Hepatic stellate cell (primary cell): ENCODE results near the gene TSR3.

Experiments
- DNase-seq: peaks from one replicate; pipeline ENCODE4 v3.0.0; 2011; ENCODE audit warnings: low spot score

Gene TSR3

DNA sequence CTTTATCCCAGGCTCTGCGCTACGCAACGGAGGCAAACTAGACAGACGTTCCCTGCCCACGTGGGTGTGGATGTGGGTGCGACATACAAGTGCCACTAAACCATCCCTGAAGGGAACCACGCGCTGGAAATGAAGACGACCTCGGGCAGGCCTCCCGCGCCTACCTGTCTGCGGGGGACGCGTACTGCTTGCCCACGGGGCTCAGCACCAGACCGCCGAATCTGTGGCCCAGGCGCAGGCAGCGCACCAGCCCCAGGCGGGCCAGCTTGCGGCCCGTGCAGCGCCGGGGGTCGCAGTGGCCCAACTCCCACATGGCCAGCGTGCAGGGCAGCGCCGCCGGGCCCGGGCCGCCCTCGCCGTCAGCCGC is 480 bp downstream of the TSR3 start:
- no peak for DNase-seq

DNA sequence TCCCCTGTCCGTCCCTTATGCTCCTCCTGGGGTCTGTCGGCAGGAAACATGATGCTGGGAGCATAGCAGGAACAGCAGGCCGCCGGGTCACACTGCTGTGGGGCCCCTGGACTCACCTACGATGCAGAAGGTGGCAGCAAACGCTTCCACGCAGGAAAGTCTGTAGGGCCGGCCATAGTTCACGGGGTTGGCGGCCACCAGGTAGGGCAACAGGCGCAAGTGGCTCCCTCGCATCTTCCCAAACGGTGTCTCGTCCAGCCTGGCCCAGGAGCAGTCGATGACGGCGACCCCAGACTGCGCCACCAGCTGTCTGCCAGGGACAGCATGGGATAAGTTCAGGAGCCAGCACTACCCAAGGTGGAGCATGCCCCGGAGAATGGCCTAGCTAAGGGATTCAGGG is 987 bp downstream of the TSR3 start:
- no peak for DNase-seq

DNA sequence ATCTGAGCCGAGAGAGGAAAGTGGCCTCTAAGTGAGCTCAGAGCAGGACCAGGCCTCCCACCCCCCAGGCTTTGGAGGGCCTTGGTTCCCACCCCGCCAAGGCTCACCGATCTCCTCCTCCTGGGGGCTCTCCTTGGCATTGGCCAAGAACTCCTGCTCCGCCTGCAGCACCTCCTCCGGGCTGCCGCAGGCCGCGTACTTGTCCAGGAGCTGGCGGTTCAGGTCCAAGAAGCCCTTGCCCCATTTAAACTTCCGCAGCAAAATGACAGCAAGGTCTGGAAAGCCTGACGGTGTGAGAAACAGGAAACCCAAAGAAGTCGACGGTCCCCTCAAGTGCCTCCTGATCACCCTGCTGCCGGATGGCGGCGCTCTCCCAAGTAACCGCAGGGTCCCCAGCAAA is 1.7 kb downstream of the TSR3 start:
- no peak for DNase-seq

DNA sequence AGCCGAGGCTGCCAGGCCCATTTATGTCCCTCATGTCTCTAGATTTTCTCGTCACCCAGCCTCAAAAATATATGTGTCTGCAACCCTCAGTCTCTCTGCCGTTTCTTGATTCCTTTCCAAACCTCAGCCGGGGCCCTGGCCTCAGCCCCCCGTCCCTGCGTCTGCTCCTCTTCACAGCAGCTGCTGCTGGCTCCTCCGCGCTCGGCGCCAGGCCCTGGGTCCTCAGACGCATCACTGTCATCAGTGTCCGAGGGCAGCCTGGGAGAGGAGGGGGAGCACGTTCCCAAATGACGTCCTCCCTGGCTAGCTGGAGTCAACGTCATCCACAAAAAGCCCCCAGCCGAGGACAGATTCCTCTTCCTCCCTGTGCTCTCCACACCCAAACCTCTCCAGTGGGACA is 2.3 kb downstream of the TSR3 start:
- no peak for DNase-seq

DNA sequence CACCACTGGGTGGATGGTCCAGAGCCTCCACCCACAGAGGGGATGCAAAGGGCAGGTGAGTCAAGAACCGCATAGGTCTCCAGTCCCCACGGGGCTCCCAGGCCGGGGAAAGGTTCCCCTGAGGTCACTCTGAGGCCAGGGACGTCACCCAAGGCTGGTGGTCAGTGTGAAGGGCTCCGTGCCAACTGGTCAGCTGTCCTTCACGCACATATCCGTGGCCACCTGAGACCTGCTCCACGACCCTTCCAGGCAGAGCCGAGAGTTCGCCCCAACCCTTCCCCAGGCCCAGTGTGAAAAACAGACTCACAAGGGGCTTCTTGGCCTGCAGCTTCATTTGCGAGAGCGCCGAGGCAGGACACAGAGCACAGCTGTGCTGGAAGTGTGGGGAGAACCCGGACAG is 2.8 kb downstream of the TSR3 start:
- no peak for DNase-seq

DNA sequence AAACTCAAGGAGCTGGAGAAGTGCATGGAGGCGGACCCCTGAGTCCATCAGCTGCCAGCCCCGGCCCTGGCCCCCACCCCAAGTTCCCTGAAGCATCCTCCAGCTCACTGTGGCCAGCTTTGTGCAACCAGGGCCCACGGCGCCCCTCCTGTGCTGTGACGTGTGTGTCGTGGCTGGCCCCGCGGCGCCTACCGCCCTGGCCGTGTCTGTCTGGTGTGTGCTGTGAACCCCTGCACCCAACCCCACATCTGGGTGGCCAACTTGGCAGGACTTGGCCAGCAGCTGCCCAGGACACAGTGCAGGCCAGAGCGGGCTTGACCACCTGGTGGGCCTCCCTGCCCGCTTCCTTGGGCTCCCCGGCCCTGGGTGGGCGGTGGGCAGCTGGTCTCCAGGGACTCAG is 3.2 kb downstream of the TSR3 start:
- DNase-seq: no peak

DNA sequence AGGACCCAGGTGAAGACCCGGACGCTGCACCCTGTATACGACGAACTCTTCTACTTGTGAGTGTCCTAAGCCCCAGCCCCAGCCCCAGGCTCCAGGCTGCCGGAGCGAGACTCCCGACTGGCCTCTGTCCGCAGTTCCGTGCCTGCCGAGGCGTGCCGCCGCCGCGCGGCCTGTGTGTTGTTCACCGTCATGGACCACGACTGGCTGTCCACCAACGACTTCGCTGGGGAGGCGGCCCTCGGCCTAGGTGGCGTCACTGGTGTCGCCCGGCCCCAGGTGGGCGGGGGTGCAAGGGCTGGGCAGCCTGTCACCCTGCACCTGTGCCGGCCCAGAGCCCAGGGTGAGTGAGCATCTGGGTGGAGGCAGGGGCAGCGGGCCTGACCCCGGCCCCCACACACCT is 3.7 kb downstream of the TSR3 start:
- DNase-seq: no peak

DNA sequence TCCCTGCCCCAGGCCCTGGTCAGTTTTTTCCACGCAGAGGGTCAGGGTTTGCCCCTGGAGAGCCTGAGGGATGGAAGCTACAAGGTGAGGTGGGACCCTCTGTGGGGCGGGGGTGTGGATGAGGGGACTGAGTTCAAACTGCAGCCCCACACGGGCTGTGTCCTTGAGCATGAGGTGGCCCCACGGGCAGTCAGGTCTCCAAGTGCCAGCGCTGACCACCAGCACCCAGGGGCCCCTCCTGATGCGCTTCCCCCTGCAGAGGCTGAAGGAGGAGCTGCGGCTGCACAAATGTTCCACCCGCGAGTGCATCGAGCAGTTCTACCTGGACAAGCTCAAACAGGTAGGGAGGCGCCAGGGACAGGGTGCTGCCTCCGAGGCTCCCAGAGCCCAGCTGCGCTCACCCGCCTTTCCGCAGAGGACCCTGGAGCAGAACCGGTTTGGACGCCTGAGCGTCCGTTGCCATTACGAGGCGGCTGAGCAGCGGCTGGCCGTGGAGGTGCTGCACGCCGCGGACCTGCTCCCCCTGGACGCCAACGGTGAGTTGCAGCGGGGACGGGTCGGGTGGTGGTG is 4.3 kb downstream of the TSR3 start:
- DNase-seq: no peak

DNA sequence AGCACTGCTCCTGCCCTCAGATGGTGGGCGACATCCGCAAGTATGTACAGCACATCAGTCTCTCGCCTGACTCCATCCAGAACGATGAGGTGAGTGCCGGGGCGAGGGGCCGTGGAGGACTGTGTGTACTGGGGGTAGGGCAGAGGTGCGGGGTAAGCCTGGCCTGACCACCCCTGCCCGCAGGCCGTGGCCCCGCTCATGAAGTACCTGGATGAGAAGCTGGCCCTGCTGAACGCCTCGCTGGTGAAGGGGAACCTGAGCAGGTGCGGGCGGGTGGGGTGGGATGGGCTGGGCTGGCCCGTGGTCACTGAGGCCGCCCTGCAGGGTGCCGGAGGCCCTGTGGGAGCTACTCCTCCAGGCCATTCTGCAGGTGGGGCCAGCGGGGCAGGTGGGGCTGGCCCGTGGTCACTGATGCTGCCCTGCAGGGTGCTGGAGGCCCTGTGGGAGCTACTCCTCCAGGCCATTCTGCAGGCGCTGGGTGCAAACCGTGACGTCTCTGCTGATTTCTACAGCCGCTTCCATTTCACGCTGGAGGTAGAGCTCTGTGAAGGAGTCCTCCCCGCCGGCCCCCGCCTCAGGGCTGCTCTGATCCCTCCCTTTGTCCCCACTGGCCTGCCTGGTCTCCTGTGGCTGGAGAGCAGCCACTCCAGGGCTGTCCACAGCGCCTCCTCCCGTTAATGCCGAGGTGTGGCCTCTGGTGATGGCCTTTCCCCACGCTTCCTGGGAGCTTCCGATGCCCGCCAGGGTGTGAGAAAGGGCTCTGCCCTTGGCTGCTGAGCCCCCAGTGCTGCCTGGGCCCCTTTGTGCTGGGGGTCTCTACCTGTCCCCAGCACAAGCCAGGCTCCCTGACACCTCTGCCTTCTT is 5.0 kb downstream of the TSR3 start:
- peak; percentile 47 for DNase-seq

DNA sequence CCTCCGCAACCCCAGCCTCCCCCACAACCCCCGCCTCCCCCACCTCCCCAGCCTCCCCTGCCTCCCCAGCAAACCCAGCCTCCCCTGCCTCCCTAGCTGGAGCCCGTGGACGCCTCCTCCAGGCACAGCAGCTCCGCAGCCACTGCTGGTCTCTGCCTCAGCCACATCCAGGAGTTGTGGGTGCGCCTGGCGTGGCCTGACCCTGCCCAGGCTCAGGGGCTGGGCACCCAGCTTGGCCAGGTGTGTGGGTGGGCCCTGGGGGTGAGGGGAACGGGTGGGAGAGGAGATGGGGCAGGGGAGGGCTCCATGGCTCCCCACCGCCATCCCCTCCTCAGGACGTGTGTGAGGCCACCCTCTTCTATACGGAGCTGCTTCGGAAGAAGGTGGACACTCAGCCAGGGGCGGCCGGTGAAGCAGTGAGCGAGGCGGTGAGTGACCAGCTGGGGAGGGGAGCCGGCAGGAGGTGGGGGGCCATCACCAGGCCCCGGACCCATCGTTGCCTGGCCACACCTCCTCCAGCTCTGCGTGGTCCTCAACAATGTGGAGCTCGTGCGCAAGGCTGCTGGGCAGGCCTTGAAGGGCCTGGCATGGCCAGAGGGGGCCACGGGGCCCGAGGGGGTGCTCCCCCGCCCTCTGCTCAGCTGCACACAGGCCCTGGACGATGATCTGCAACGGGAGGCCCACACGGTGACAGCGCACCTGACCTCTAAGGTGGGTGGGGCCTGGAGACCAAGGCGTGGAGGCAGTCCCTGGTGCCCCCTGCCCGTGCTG is 5.8 kb downstream of the TSR3 start:
- no peak for DNase-seq

DNA sequence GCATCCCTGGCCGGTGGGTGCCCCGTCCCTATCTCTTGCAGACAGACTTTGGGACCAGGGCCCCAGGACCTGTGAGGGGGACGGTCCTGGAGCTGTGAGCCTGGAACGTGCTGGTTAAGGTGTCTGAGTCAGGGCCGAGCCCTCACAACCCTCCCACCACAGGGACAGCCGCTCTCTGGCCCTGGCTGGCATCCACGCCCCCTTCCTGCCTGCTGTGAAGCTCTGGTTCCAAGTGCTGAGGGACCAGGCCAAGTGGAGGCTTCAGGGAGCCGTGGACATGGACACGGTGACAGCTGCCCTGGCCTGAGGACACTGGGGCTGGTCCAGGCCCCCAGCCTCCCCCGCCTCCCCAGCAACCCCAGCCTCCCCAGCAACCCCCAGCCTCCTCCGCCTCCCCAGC is 6.6 kb downstream of the TSR3 start:
- no peak for DNase-seq

DNA sequence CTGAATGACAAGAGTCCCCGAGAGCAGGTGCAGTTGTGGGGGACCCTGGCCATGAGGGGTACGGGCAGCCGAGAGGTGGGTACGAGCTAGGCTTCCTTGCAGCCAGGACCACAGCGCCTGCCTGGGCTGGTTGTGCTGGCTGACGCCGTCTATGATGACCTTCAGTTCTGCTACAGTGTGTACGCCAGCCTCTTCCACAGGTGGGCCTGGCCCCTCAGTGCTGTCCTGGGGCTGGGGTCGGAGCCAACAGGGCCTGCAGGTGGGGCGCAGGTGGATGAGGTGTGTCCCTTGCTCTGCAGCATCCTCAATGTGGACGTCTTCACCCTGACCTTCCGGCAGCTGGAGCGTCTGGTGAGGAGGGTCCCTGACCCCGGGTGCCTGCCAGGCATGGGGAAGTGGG is 7.2 kb downstream of the TSR3 start:
- DNase-seq: no peak

DNA sequence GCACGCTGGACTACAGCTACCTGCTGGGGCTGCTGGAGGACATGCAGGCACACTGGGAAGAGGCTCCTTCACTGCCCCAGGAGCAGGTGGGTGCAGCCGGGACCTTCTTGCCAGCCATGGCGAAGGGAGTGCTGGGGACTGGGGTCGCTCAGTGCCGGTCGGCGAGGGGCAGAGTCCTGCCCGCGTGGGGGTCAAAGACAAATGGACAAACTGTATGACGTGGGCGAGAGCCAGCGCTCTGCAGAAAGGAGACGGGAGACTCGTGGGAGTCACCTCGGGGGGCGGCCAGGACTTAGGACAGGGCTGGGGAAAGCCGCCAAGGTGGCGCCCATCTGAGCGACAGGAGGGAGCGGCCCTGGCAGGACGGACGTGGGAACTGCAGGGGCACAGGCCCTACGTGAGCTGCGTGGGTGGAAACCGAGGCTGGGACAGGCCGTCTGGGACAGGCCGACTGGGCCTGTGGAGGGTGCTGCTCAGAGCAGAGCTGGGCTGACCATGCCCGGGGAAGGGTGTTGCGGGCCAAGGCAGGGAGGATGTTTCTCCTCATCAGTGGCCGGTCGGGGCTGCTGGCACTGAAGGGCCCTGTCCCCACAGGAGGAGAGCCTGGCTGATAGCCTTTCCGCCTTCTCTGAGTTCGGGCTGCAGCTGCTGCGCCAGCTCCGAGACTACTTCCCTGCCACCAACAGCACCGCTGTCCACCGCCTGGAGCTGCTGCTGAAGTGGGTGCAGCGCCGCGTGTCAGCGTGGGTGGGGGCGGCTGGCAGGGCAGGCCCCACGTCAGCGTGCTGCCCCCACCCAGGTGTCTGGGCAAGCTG is 8.0 kb downstream of the TSR3 start:
- DNase-seq: no peak

DNA sequence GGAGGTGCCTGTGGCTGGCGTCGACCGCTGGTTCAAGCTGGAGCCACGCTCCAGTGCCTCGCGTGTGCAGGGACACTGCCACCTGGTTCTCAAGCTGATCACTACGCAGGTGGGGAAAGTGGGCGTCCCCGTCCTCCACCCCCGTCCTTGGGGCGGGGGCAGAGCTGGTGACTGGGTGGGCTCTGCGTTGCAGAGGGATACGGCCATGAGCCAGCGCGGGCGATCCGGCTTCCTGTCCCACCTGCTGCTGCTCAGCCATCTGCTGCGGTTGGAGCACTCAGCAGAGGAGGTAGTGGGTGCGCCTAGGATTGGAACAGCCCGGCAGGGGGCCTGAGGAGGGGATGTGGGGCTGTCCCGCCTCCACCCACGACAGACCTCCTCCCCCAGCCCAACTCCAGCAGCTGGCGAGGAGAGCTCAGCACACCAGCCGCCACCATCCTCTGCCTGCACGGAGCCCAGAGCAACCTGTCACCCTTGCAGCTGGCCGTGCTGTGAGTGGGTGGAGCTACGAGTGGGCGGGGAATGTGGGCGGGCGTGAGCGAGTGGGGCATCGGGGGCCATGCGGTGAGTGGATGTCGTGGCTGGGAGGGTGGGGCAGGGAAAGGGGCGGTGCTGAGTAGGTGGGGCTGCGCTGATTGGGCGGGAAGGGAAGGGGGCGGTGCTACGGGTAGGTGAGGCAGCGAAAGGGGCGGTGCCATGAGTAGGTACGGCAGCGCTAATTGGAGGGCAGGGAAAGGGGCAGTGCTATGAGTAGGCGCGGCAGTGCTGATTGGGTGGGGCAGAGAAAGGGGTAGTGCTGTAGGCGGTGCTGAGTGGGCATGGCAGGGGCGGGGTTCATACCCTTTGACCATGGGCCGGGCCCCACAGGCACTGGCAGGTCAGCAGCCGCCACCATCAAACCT is 8.9 kb downstream of the TSR3 start:
- DNase-seq: peak; percentile 82

DNA sequence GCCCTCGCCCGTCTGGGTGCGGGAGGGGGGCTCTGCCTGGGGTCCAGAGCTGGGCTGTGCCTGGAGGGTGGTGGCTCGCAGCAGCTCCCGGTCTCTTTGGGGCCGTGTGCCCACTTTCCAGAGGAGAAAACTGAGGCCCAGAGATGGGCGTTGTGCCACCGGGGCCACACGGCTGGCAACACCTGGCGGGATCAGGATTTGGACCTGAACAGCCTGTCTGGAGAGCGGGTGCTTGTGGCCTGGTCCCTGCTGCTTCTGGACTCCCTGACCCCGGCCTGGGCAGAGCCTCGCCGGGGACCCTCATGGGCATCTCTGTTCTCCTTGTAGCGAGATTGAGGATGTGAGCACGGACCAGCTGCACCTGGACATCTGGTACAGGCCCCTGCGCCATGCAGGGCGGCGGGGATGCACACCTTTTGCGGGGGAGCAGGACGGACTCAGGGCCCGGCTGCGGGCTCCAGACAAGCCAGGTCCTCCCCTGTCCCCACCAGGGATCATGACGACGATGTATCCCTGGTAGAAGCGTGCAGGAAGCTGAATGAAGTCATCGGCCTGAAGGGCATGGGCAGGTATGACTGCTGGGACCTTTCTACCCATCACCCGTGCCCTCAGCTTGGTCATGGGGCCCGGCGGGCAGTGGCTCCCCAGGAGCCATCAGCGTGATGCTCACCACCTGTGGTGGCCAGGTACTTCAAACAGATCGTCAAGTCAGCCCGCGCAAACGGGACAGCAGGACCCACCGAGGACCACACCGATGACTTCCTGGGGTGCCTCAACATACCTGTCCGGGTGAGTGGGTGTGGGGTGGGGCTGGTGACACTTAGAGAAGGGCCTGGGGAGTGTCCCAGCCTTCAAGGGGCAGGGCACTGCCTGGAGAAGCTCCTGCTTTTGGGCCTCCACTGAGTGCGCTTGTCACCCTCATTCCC is 9.9 kb downstream of the TSR3 start:
- no peak for DNase-seq

DNA sequence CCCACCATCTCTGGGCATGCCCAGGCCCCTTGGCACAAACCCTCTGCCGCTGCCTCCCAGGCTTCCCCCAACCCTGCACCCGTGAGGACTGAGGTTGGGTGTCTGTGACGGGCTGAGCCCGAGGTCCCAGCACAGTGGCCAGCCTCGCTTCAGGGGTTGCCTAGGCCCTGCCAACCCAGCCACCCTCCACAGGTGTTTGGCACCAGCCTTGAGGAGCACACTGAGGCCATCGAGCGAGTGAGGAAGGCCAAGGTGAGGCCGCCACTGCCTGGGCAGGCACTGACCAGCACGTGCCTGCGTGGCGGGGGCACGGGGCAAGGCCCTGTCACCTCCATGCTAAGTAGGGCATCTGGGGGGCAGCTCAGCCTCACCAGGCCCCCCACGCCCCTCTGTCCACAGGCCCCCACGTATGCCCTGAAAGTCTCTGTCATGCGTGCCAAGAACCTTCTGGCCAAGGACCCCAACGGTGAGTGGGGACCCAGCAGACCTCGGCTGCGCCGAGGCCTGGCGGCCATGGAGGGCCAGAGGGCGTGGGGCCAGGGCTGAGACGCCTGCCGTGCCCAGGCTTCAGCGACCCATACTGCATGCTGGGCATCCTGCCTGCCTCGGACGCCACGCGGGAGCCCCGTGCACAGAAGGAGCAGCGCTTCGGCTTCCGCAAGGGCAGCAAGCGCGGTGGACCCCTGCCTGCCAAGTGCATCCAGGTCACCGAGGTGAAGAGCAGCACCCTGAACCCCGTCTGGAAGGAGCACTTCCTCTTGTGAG is 10.8 kb downstream of the TSR3 start:
- no peak for DNase-seq

DNA sequence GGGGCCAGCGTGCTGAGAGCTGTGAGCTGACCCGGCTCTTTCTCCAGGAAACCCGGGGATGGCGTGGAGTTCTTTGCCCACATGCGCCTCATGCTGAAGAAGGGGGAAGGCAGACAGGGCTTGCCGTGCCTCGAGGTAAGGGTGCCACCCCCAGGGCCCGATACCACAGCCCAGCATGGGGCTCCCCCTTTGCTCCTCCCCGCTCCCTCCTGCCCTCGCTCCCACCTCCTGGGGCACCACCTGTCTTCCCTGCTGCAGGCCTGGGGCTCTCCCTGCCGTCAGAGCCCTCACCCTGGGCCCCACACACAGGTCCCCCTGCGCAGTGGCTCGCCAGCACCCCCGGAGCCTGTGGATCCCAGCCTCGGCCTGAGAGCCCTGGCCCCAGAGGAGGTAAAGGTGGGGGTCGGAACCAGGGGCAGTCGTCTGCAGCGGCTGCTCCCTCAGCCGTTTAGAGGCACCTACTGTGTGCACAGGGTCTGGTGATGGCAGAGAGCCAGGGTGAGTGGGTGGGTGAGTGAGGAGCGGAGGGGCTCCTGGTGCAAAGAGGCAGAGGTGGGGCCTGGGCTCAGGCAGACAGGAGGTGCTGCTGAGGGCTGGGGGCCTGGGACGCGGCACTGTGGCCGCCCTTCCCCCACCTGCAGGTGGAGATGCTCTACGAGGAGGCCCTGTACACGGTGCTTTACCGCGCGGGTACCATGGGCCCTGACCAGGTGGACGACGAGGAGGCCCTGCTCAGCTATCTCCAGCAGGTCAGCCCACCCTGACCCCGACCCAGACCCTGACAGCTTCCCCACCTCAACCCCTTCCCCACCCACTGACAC is 12.6 kb downstream of the TSR3 start:
- DNase-seq: no peak

DNA sequence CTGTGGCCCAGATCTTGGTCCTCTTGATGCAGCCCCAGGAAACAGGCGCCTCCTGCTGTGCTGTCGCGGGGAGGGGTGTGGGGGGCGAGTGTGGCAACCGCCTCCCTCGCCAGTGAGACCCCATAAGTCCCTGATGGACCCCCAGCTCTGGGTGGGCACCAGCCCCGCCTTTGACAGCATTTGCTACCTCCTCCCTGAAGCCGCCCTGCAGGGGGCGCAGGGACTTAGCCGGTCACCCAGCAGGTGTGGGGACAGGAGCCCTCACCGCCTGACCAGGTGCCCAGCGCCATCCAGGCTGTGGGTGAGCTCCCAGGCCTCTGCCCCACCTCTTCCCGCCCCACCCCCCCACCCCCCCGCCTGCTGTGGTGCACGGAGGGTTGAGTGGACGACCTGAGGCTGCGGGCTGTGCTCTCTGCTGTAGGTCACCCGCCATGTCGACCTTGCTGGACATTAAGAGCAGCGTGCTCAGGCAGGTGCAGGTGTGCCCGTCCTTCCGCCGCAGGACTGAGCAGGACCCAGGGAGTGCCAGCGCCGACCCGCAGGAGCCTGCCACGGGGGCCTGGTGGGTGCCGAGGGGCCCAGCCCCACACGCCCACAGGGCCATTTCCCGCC is 13.5 kb downstream of the TSR3 start:
- DNase-seq: no peak
